Skeletal muscle tissue (tissue), 4 donors: ENCODE results near the gene EDAR. TPM values are rescaled to one million over a fixed set of nuclear protein-coding genes. Genes with fewer than 3 reads are reported as not detected.

Experiments used
- H3K27ac ChIP-seq: one replicate; pipeline ENCODE4 v1.7.0; 2013; ENCODE audit warnings: mild to moderate bottlenecking, low read depth, low read length, inconsistent platforms
- H3K27me3 ChIP-seq, 3 donors: one replicate each; pipeline ENCODE4 v1.7.0; 2013; ENCODE audit warnings: low read length in 3 of 3; ENCODE audit not compliant: control insufficient read depth in 3 of 3, insufficient read depth in 3 of 3
- H3K36me3 ChIP-seq, 3 donors: one replicate each; pipeline ENCODE4 v1.7.0; 2013; ENCODE audit warnings: low read length in 3 of 3; ENCODE audit not compliant: control insufficient read depth in 3 of 3, insufficient read depth in 3 of 3
- H3K4me1 ChIP-seq, 3 donors: one replicate each; pipeline ENCODE4 v1.7.0; 2013; ENCODE audit warnings: low read length in 3 of 3, mild to moderate bottlenecking in 3 of 3; ENCODE audit not compliant: control insufficient read depth in 3 of 3, insufficient read depth in 3 of 3
- H3K4me3 ChIP-seq, 3 donors: one replicate each; pipeline ENCODE4 v1.7.0; 2013; ENCODE audit warnings: low read length in 3 of 3
- H3K9ac ChIP-seq, 3 donors: one replicate each; pipeline ENCODE4 v1.7.0; 2013; ENCODE audit warnings: low read length in 3 of 3, mild to moderate bottlenecking in 3 of 3, moderate library complexity in 2 of 3, low read depth in 1 of 3
- H3K9me3 ChIP-seq, 3 donors: one replicate each; pipeline ENCODE4 v1.7.0; 2013; ENCODE audit warnings: low read length in 3 of 3; ENCODE audit not compliant: control insufficient read depth in 3 of 3
- total RNA-seq: library from RNA; depleted of rRNA; stranded (reverse); fragments of >200 nt; gene quantifications from one replicate; pipeline ENCODE4 v1.2.3, GENCODE V29; 2014
- donor health status: Osteomylitis.

Gene EDAR
- total RNA-seq, 1 donor from 2014 or later, result not detected

DNA sequence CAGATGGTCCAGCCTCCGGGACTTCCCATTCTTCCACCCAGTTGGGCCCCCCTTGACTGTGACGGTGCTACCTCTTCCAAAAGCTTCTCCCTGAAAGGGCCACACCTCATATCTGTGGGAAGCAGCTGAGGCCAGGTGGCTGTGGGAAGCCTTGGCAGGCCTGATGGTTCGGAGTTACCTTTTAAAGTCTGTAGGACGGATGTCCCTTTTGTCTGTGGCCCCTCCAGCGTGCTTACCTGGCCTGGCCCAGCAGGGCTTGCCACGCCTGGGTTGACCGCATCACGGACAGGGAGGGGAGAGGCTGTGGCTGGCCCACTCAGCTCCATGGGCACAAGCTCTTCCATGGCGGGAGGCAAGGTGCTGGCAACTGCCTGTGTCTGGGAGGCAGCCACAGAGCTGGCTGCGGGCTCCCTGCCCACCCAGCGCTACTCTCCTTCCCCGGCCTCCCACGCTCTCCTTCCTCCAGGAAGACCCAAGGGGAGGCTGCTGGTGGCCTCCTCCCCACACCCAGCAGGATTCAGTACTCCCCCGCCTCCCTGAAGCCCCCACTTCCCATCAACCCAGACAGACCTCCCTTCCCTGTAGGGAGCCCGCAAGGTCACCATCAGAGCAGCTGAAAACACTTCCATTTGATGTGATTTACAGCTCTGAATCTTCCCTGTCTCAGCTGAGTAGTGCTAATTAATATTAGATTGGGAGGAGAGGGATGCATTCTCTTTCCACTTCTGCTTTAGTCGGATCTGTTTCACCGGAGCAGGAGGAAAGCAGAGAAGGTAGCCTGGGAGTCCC lies 52.8 kb downstream of the EDAR start:
- H3K4me3 ChIP-seq, result no peak overlapping the region
- no peak overlapping the region for H3K9ac ChIP-seq
- peaks cover 0 to 3% (median 0%) of the 10 kb centered on the region in 3 donors for H3K4me1 ChIP-seq
- H3K27me3 ChIP-seq, result peaks cover 0 to 7% (median 5%) of the 10 kb centered on the region in 3 donors
- H3K27ac ChIP-seq, result no peak overlapping the region
- no peaks in the 10 kb centered on the region for H3K36me3 ChIP-seq
- no peaks in the 10 kb centered on the region for H3K9me3 ChIP-seq

DNA sequence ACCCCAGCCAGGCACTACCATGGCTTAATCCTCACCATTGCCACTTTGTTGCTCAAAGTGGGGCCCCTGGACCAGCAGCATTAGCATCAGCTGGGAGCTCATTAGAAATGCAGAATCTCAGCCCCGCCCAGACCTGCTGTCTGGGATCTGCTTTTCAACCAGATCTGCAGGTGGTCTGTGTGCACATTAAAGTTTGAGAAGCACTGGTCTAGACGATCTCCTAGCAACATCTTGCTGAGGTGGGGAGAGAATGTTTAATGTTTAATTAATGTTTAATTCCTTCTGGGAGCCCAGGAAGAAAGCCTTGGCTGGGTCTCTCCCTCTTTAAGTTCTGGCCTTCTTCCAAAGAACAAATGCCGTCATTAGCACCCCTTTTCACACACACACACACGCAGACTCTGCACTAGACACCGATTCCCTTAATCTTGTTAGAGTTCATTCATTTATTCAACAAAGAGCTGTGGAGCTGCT lies 53.7 kb downstream of the EDAR start:
- H3K9ac ChIP-seq, result no peak overlapping the region
- H3K36me3 ChIP-seq, result no peaks in the 10 kb centered on the region
- H3K27ac ChIP-seq, result no peak overlapping the region
- H3K4me3 ChIP-seq, result no peak overlapping the region
- no peaks in the 10 kb centered on the region for H3K9me3 ChIP-seq
- peaks cover 0 to 3% (median 0%) of the 10 kb centered on the region in 3 donors for H3K4me1 ChIP-seq
- peaks cover 0 to 11% (median 3%) of the 10 kb centered on the region in 3 donors for H3K27me3 ChIP-seq

DNA sequence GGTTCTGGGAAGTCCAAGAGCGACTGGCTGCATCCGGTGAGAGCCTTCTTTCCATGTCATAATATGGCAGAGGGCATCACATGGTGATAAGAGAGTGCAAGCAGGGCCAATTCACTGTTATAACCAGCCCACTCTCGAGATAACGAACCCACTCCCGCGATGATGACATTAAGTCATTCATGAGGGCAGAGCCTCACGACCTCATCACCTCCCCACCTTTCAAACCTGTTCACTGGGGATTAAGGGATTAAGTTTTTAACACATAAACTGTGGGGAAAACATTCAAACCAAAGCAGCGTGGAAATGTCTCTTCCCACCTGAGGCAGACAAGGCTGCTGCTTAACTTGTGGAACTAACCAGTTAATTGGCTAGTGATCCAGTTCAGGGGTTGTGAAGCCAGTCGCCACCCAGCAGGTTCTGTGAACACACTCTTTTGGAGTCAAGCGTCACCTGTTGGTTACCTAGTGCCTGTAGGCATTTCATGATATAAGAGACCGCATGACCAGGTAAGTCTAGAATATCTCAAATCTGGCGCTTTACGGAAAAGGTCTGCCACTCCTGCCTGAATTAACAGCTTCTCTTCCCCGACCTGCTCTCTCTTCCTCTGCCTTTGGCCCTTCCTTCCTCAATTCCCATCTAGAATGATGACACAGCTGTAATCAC lies 54.3 kb downstream of the EDAR start:
- H3K4me3 ChIP-seq, result no peak overlapping the region
- peaks cover 0 to 3% (median 0%) of the 10 kb centered on the region in 3 donors for H3K4me1 ChIP-seq
- H3K9me3 ChIP-seq, result no peaks in the 10 kb centered on the region
- H3K27ac ChIP-seq, result no peak overlapping the region
- no peak overlapping the region for H3K9ac ChIP-seq
- H3K27me3 ChIP-seq, result peaks cover 0 to 8% (median 6%) of the 10 kb centered on the region in 3 donors
- no peaks in the 10 kb centered on the region for H3K36me3 ChIP-seq

DNA sequence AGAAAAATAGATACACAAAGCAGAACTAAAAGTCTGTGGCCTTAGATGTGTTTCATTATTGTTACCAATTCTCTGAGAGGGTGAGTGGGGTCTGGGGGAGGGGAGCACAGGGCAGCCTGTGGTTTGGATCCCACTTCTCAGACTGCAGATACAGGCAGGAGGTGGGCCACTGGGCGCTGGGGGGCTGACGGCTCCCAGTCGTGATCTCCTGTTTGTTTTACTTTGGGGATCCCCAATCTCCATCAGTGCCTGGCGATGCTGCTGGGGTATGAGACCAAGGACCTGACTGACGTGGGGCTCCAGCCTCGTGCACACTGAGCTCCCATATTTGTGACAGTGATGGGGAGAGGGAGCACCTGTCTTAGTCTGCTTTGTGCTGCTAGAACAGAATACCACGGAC lies 54.9 kb downstream of the EDAR start:
- Histone ChIP-seq H3K27ac (no peak overlapping the region), H3K9ac (no peak overlapping the region), H3K4me3 (no peak overlapping the region), H3K27me3 (peaks cover 0 to 8% (median 6%) of the 10 kb centered on the region in 3 donors), H3K9me3 (no peaks in the 10 kb centered on the region), H3K36me3 (no peaks in the 10 kb centered on the region), H3K4me1 (peaks cover 0 to 3% (median 0%) of the 10 kb centered on the region in 3 donors)

DNA sequence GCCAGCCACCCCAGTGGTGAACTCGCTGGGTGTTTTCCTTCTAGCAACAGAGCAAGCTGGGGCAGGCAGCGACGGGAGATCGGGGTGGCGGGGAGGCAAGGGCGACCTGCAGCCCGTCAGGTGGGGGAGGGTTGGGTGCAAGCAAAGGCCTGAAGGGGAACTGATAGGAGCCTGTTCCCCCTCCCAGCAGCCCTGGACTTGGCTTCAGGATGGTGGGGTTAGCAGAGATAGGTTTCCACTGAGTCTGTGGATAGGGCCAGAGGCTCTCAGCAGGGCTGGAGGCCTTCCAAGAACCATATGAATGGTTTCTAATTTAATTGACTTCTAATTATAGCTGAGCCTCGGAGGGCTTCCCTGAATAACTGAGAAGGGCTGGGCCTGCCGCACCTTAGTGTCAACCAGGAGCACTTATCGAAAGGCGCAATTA lies 55.3 kb downstream of the EDAR start:
- peaks cover 0 to 3% (median 0%) of the 10 kb centered on the region in 3 donors for H3K4me1 ChIP-seq
- no peaks in the 10 kb centered on the region for H3K36me3 ChIP-seq
- no peaks in the 10 kb centered on the region for H3K9me3 ChIP-seq

DNA sequence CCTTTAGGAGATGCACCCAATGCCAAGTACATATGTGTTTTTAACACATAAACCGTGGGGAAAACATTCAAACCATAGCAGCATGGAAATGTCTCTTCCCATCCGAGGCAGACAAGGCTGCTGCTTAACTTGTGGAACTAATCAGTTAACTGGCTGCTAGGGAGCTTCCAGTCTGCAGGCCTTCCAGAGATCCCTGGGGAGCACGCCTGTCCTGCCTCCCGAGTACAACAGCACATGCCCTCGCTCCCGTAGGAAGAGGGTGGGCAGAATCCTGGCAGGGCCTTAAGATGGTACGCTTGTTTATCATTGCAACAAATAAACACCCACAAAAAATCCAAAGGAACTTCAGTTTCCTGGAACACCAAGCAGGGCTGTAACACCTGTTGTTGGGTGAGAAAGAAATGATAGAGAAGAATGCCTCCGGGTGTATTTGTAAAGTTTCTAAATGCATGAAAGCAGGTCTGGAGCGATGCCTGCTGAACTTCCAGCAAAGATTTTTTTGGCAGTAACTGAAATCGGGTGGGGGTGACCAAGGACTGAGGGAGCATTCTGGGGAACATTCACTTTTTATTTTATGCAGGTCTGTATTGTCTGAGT lies 56.2 kb downstream of the EDAR start:
- H3K9ac ChIP-seq, result no peak overlapping the region
- no peaks in the 10 kb centered on the region for H3K9me3 ChIP-seq
- peaks cover 0 to 3% (median 0%) of the 10 kb centered on the region in 3 donors for H3K4me1 ChIP-seq
- no peaks in the 10 kb centered on the region for H3K36me3 ChIP-seq
- peaks cover 0 to 8% (median 6%) of the 10 kb centered on the region in 3 donors for H3K27me3 ChIP-seq
- H3K4me3 ChIP-seq, result no peak overlapping the region
- no peak overlapping the region for H3K27ac ChIP-seq

More for the DNA sequence above, 55.3 kb downstream of the EDAR start:
- no peak overlapping the region for H3K27ac ChIP-seq
- no peak overlapping the region for H3K9ac ChIP-seq
- H3K4me3 ChIP-seq, result no peak overlapping the region
- peaks cover 0 to 8% (median 6%) of the 10 kb centered on the region in 3 donors for H3K27me3 ChIP-seq

DNA sequence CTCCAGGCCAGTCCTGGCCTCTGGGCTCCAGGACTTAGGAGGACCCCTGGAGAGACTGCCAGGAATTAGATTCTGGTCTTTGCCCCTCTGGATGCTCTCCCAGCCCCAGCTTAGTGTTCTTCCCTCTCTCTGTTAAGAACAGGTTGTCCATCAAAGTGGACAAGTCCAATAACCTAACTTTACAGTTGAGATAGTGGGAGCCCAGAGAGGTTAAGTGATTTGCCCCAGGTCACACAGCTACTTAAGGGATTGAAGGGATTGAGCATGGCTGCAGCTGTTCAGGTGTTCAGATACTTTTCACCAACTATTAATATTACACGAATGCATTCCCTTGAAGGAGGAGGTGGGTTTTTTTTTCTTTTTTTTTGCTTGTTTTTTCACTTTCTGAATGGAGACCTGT lies 57.6 kb downstream of the EDAR start:
- Histone ChIP-seq H3K9ac (no peak overlapping the region), H3K36me3 (no peaks in the 10 kb centered on the region), H3K4me3 (no peak overlapping the region), H3K4me1 (peaks cover 0 to 3% (median 0%) of the 10 kb centered on the region in 3 donors), H3K27ac (no peak overlapping the region), H3K9me3 (no peaks in the 10 kb centered on the region), H3K27me3 (peaks cover 0 to 8% (median 7%) of the 10 kb centered on the region in 3 donors)

DNA sequence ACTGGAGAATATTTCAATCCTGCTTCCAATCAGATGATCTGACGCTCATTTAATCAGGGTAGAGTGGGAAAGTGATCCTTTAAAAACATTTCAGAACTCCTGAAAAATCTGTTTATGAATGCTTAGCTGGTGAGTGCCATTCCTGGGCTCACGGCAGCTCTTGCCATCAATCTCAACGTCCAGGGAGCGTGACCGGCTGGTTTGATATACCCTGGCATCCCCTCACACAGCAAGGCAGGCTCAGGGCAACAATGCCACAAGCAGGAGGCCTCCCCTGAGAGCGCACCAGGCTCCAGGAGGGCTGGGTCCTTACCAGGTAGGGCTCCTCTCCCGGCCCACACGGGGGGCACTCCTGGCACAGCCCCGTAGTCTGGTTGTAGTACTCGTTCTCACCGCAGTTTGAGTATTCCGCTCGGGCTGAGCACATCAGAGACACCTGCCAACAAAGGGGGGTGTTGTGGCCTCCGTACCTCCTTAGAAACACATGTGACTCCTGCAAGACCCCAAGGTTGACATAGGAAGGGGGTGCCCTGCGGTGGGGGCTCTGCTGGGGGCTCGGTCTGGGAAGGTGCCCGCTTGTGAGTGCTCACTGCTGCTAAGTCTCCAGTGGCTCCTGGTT lies 59.1 kb downstream of the EDAR start:
- Histone ChIP-seq H3K9ac (no peak overlapping the region), H3K4me1 (peaks cover 0 to 3% (median 0%) of the 10 kb centered on the region in 3 donors), H3K27me3 (peaks cover 0 to 13% (median 4%) of the 10 kb centered on the region in 3 donors), H3K9me3 (no peaks in the 10 kb centered on the region), H3K4me3 (no peak overlapping the region), H3K27ac (no peak overlapping the region), H3K36me3 (no peaks in the 10 kb centered on the region)

DNA sequence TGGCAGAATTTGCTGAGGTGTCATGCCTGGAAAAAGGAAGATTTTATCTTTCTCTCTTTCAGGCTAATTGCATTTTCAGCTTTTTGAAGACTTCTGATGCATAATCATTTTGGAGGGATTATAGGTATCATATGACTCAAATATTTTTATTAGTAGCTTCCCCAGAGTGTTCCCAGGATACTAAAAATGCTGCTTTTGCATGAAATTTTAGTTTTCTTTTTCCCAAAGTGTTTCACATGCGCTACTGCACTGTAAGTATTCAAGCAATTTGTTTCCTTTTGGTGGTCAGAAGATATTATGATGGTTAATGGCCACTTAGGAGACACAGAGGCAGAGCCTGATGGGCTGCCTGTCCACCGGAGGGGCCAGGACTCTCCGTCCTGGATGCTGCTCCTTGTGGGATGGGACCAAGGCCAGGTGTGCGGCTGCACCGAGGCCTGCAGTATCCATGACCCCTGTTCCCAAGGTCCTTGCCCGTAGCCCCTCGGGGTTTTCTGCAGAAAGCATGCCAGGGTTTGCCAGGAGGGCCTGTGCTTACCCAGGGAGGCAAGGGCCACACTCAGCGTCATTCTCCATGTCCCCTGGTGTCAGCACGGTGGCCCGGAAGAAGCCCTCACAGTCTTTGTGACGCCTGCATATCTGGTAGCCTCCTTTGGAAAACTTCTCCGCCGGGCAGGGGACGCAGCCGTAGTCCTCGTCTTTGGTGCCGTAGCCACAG lies 60.2 kb downstream of the EDAR start:
- Histone ChIP-seq H3K4me1 (no peaks in the 10 kb centered on the region), H3K27ac (no peak overlapping the region), H3K4me3 (no peak overlapping the region), H3K9me3 (no peaks in the 10 kb centered on the region), H3K27me3 (peaks cover 0 to 13% (median 4%) of the 10 kb centered on the region in 3 donors), H3K9ac (no peak overlapping the region), H3K36me3 (no peaks in the 10 kb centered on the region)
